ENCODE data around the gene CRYBG2. TPM values are rescaled to one million over a fixed set of nuclear protein-coding genes. Genes with fewer than 3 reads are reported as not detected.

Gene CRYBG2
- total RNA-seq, 2 donors from 2014 or later = 12.8 to 30.3 TPM

GRCh38 chr1:26291939-26292338 is 62.0 kb downstream of the CRYBG2 start:
- H3K4me3 ChIP-seq = no peak overlapping the region
- no peaks in the 10 kb centered on the region for H3K27me3 ChIP-seq
- intact Hi-C loops (cut with DNase I) = no loop called here
- H3K9ac ChIP-seq (ENCODE audit: low read depth in 2 of 2, low read length in 2 of 2) = no peak overlapping the region
- H3K36me3 ChIP-seq = no peaks in the 10 kb centered on the region
- DNase-seq = no peak
- no peaks in the 10 kb centered on the region for H3K9me3 ChIP-seq
- H3K27ac ChIP-seq = no peak overlapping the region
- H3K4me1 ChIP-seq = peaks cover 11% of the 10 kb centered on the region
- TF ChIP-seq CTCF (IDR thresholded peaks at IDR 0.05) = no peak

- H3K27ac ChIP-seq = no peak overlapping the region
- intact Hi-C loops (cut with DNase I) = no loop called here
Observed at GRCh38 chr1:26291433-26291832, 62.5 kb downstream of the CRYBG2 start.

GRCh38 chr1:26290882-26291261 is 63.1 kb downstream of the CRYBG2 start:
- Histone ChIP-seq H3K4me3 (no peak overlapping the region), H3K27me3 (no peaks in the 10 kb centered on the region), H3K9me3 (no peaks in the 10 kb centered on the region), H3K27ac (peak overlapping the region; percentile 67), H3K36me3 (no peaks in the 10 kb centered on the region), H3K9ac (ENCODE audit: low read depth in 2 of 2, low read length in 2 of 2) (peak overlapping the region; percentile 15 to 41), H3K4me1 (peaks cover 11% of the 10 kb centered on the region)
- DNase-seq = no peak
- no peak for TF ChIP-seq CTCF (IDR thresholded peaks at IDR 0.05)
- intact Hi-C loops (cut with DNase I) = no loop called here

More at GRCh38 chr1:26291433-26291832, 62.5 kb downstream of the CRYBG2 start:
- Histone ChIP-seq H3K9ac (ENCODE audit: low read depth in 2 of 2, low read length in 2 of 2) (no peak overlapping the region), H3K36me3 (no peaks in the 10 kb centered on the region), H3K4me1 (peaks cover 11% of the 10 kb centered on the region), H3K4me3 (no peak overlapping the region), H3K9me3 (no peaks in the 10 kb centered on the region), H3K27me3 (no peaks in the 10 kb centered on the region)
- no peak for DNase-seq
- no peak for TF ChIP-seq CTCF (IDR thresholded peaks at IDR 0.05)

GRCh38 chr1:26290122-26290881 is 63.6 kb downstream of the CRYBG2 start:
- peak overlapping the region; percentile 15 to 41 for H3K9ac ChIP-seq (ENCODE audit: low read depth in 2 of 2, low read length in 2 of 2)
- no peaks in the 10 kb centered on the region for H3K27me3 ChIP-seq
- intact Hi-C loops (cut with DNase I) = no loop called here
- peaks cover 11% of the 10 kb centered on the region for H3K4me1 ChIP-seq
- no peak for TF ChIP-seq CTCF (IDR thresholded peaks at IDR 0.05)
- peak overlapping the region; percentile 67 for H3K27ac ChIP-seq
- DNase-seq = no peak
- no peak overlapping the region for H3K4me3 ChIP-seq
- no peaks in the 10 kb centered on the region for H3K9me3 ChIP-seq
- H3K36me3 ChIP-seq = no peaks in the 10 kb centered on the region

- H3K27ac ChIP-seq = peak overlapping the region; percentile 67
- H3K4me3 ChIP-seq = no peak overlapping the region
- H3K4me1 ChIP-seq = peaks cover 11% of the 10 kb centered on the region
- no peak for TF ChIP-seq CTCF (IDR thresholded peaks at IDR 0.05)
- H3K36me3 ChIP-seq = no peaks in the 10 kb centered on the region
- H3K9me3 ChIP-seq = no peaks in the 10 kb centered on the region
- DNase-seq = no peak
- intact Hi-C loops (cut with DNase I) = no loop called here
- H3K9ac ChIP-seq (ENCODE audit: low read depth in 2 of 2, low read length in 2 of 2) = peak overlapping the region in 1 of 2 donors; percentile 41
- H3K27me3 ChIP-seq = no peaks in the 10 kb centered on the region
Observed at GRCh38 chr1:26289158-26290059, 64.5 kb downstream of the CRYBG2 start.
